Fibroblast of pulmonary artery (primary cell): ENCODE results near the gene RBFOX2.
"Not testable (repeated sequence)": the region's sequence is repeated elsewhere in the genome, so short reads cannot be mapped to it uniquely, and the experiment has no call there.

Source experiments
- DNase-seq: peaks from one replicate; pipeline ENCODE4 v3.0.0-alpha.2; 2010; ENCODE audit warnings: low read depth
- H3K4me3 ChIP-seq: replicated peaks from 2 replicates; pipeline ENCODE4 v1.5.1; 2011; ENCODE audit warnings: low read depth, mild to moderate bottlenecking, control low read depth, low read length, moderate library complexity
- TF ChIP-seq, protein P1 (sequence below): IDR thresholded peaks from 2 replicates; pipeline ENCODE4 v1.5.1; 2011; ENCODE audit warnings: mild to moderate bottlenecking, control low read depth, low read length, inconsistent platforms; ENCODE audit errors: missing control alignments

The RBFOX2 gene

GRCh38 chr22:36055376-36056295 is 27.0 kb upstream of the RBFOX2 start:
- TF ChIP-seq, protein P1, sequence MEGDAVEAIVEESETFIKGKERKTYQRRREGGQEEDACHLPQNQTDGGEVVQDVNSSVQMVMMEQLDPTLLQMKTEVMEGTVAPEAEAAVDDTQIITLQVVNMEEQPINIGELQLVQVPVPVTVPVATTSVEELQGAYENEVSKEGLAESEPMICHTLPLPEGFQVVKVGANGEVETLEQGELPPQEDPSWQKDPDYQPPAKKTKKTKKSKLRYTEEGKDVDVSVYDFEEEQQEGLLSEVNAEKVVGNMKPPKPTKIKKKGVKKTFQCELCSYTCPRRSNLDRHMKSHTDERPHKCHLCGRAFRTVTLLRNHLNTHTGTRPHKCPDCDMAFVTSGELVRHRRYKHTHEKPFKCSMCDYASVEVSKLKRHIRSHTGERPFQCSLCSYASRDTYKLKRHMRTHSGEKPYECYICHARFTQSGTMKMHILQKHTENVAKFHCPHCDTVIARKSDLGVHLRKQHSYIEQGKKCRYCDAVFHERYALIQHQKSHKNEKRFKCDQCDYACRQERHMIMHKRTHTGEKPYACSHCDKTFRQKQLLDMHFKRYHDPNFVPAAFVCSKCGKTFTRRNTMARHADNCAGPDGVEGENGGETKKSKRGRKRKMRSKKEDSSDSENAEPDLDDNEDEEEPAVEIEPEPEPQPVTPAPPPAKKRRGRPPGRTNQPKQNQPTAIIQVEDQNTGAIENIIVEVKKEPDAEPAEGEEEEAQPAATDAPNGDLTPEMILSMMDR: no peak
- no peak for DNase-seq
- H3K4me3 ChIP-seq: no peak overlapping the region

DNA sequence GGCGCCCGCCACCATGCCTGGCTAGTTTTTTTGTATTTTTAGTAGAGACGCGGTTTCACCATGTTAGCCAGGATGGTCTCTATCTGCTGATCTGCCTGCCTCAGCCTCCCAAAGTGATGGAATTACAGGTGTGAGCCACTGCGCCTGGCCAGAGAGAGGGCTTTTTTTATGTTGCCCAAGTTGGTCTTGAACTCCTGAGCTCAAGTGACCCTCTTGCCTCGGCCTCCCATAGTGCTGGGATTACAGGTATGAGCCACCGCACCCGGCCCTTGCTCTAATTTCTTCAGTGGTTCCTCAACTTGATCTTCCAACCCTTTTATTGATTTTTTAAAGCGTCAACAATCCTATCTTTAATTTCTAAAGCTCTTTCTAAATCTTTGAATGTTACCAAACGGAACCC is 25.8 kb upstream of the RBFOX2 start:
- H3K4me3 ChIP-seq, DNase-seq: not testable (repeated sequence)

- DNase-seq: no peak
- TF ChIP-seq, protein P1: no peak
- no peak overlapping the region for H3K4me3 ChIP-seq
Observed at GRCh38 chr22:36053242-36054147, 24.9 kb upstream of the RBFOX2 start.

DNA sequence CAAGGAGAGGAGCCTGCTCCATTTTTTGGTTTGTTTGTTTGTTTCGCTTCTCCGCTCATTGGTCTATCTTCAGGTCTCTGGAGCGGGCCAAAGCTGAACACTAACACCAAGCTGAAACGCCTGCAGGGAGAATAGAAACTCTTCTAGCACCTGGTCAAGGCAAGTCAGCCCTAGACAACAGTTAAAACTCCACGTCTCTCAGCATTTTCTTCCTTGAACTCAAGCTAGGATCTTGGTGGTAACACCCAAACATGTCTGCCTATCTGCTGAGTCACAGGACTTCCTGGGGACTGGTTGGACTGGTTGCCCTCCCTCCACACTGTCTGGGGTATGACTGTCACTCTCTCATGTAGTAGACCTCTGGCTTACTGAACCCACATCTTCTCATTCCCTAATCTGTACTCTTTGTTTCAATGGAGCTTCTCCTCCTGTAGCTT is 23.9 kb upstream of the RBFOX2 start:
- no peak overlapping the region for H3K4me3 ChIP-seq
- peak; percentile 38 for DNase-seq
- TF ChIP-seq, protein P1: no peak

DNA sequence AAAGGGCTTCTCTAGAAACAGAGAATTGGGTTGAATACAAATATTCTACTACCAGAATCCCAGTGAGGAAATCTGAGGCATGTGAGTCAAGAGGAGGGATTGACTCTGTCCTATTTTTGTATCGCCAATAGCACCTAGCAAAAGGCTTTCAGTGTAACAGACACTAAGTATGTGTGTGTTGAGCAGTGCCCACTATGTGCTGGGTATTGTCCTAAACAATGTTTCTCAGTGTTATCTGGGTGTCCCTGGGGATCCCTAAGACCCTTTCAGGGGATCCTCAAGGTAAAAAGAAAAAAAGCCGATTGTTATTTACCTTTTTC is 21.0 kb upstream of the RBFOX2 start:
- H3K4me3 ChIP-seq: no peak overlapping the region
- TF ChIP-seq, protein P1: no peak
- no peak for DNase-seq

- no peak overlapping the region for H3K4me3 ChIP-seq
- TF ChIP-seq, protein P1: no peak
- peak; percentile 35 for DNase-seq
Observed at GRCh38 chr22:36048911-36049677, 20.5 kb upstream of the RBFOX2 start.

- DNase-seq, H3K4me3 ChIP-seq: not testable (repeated sequence)
Observed at GRCh38 chr22:36044517-36044916, 15.9 kb upstream of the RBFOX2 start.
